NCI-H82 treated with DMSO at 0.1 percent for 48 hours (cell line): ENCODE data around the gene UFSP1.
"Not testable (repeated sequence)": the region's sequence is repeated elsewhere in the genome, so short reads cannot be mapped to it uniquely, and the experiment has no call there.

Experiments used
- DNase-seq: peaks from one replicate; lab custom pipeline; 2025; ENCODE audit not compliant: unreplicated experiment; lab: John Stamatoyannopoulos, UW

The UFSP1 gene

GRCh38 chr7:100860702-100861615 is 28.6 kb downstream of the UFSP1 start:
- no peak for DNase-seq

GRCh38 chr7:100859856-100860255 is 29.7 kb downstream of the UFSP1 start:
- no peak for DNase-seq

GRCh38 chr7:100856871-100857282 is 32.6 kb downstream of the UFSP1 start:
- no peak for DNase-seq

GRCh38 chr7:100855515-100855914 is 34.0 kb downstream of the UFSP1 start:
- DNase-seq = no peak

GRCh38 chr7:100854899-100855298 is 34.6 kb downstream of the UFSP1 start:
- not testable (repeated sequence) for DNase-seq

- DNase-seq = no peak
Observed at GRCh38 chr7:100854146-100854895, 35.2 kb downstream of the UFSP1 start.

- peak; percentile 72 for DNase-seq
Observed at GRCh38 chr7:100852048-100852872, 37.3 kb downstream of the UFSP1 start, which contains the start of gene SLC12A9. SLC12A9 (plus strand) TSS chr7:100852713; CDS start chr7:100854198, 1,485 bp downstream.

GRCh38 chr7:100847360-100847759 is 42.2 kb downstream of the UFSP1 start:
- no peak for DNase-seq

GRCh38 chr7:100840470-100841100 is 48.9 kb downstream of the UFSP1 start:
- no peak for DNase-seq

- DNase-seq = no peak
Observed at GRCh38 chr7:100839361-100839760, 50.2 kb downstream of the UFSP1 start.
